ENCODE data around the gene GLI3.

DNA sequence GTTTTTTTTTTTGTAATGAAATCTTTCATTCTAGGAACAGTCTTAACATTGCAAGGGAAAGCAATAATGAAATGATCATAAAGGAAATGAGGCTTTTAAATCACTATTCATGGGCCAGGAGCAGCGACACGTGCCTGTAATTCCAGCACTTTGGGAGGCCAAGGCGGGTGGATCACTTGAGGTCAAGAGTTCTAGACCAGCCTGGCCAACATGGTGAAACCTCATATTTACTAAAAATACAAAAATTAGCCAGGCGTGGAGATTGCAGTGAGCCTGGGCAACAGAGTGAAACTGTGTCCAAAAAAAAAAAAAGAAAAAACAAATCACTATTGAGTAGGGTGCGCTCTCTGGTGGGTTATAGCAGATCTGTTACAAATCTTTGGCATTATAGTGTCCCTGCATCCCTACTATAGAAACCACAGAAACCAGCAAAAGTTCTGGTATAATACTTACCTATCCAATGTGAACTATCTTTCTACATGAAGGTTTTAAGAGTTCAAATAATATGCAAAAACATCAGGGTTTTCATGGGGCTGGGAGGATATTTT, 72.1 kb downstream of the GLI3 start:
- TF ChIP-seq CTCF (IDR thresholded peaks at IDR 0.05) (no peak), ELF4 (CRISPR knock-in tag; IDR thresholded peaks at IDR 0.05; ENCODE audit: low read depth) (no peak), ZMAT4 (CRISPR knock-in tag; IDR thresholded peaks at IDR 0.05) (no peak), ZNF138 (CRISPR knock-in tag; conservative IDR thresholded peaks at IDR 0.05) (no peak), FOXP1 (CRISPR knock-in tag; IDR thresholded peaks at IDR 0.05; ENCODE audit: borderline replicate concordance) (no peak), ZNF671 (CRISPR knock-in tag; IDR thresholded peaks at IDR 0.05) (no peak)

All from WTC11 (cell line).